HG02870 (cell line): ENCODE results near the gene C22orf23.
"Not testable (repeated sequence)": the region's sequence is repeated elsewhere in the genome, so short reads cannot be mapped to it uniquely, and the experiment has no call there.

Source experiments
- ATAC-seq: cut with Tn5 transposase; IDR thresholded peaks from one replicate; pipeline ENCODE4 v1.9.1; 2021; ENCODE audit warnings: mild to moderate bottlenecking, moderate library complexity; ENCODE audit not compliant: unreplicated experiment

Gene C22orf23

DNA sequence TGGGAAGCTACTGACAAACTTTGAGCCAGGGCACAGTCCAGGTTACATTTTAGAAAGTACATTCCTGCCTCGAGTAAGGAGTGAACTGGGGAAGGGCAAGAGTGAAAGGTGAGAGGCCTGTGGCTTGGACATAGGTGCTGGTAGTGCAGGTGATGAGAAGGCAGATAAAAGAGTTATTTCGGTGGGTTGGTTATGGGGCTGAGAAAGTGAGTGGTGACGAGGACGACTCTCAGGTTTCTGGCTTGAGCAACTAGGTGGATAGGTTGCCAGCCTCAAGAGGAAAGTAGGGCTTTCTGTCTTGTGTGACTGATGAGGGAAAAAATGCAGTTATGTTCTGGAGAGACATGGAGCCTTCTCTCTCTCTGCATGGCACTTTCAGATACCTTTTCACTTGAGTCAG is 3.8 kb upstream of the C22orf23 start:
- no peak for ATAC-seq

DNA sequence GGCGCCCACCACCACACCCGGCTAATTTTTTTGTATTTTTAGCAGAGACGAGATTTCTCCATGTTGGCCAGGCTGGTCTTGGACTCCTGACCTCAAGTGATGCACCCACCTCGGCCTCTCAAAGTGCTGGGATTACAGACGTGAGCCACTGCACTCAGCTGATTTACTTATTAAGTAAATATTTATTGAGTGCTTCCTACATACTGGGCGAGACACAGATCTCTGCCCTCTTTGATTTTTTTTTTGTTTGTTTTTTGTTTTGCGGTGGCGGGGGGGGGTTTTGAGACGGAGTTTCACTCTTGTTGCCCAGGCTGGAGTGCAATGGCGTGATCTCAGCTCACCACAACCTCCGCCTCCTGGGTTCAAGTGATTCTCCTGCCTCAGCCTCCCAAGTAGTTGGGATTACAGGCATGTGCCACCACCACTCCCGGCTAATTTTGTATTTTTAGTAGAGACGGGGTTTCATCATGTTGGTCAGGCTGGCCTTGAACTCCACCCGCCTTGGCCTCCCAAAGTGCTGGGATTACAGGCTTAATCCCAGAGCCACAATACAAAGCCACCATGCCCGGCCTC is 2.5 kb upstream of the C22orf23 start:
- not testable (repeated sequence) for ATAC-seq

DNA sequence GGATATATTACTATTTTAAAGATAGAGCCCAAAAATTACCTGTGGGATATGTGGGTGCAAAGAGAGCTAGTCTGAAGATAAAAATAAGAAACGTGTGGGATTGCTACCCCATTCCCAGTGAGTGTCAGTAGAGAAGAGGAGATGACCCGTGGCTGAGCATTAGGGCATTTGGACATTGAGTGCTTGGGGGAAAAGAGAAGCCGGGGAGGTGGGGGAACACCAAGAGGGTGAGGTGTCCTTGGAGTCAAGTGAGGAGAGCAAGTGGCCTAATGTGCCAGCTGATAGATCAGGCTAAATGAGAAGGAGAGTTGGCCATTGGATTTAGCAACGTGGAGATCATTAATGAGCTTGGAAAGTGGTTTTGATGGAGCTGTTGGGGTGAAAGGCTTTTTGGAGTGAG is 1.3 kb upstream of the C22orf23 start:
- ATAC-seq = no peak

DNA sequence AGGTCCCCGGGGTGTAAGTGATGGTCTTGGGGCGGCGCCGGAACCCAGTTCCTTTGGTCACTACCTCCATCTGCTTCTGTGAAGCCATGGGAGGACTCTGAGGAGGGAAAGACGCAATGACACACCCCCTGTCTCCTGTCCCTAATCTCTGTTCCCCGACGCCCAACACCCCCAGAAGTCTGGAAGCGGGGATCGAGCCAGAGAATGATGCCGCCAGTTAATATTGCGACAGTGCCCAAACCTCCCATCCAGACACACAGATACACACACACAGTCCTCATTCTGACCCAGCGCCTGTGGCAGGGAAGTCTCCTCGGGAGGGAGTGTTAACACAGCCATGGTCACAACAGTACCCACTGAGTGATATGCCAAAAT is 352 bp downstream of the C22orf23 start:
- peak; percentile 26 for ATAC-seq

DNA sequence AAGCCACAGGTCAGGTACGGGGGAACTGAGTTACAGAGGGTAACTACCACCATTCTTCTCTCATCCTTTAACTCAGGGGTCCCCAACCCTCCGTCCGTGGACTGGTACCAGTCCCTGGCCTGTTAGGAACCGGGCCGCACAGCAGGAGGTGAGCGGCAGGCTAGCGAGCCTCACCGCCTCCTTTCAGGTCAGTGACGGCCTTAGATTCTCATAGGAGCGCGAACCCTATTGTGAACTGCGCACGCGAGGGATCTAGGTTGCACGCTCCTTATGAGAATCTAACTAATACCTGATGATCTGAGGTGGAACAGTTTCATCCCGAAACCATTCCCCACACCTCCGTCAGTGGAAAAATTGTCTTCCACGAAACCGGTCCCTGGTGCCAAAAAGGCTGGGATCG is 772 bp downstream of the C22orf23 start:
- ATAC-seq = not testable (repeated sequence)

GRCh38 chr22:37951305-37951704 is 2.1 kb downstream of the C22orf23 start:
- no peak for ATAC-seq

GRCh38 chr22:37947142-37947795 is 6.1 kb downstream of the C22orf23 start:
- ATAC-seq = not testable (repeated sequence)

DNA sequence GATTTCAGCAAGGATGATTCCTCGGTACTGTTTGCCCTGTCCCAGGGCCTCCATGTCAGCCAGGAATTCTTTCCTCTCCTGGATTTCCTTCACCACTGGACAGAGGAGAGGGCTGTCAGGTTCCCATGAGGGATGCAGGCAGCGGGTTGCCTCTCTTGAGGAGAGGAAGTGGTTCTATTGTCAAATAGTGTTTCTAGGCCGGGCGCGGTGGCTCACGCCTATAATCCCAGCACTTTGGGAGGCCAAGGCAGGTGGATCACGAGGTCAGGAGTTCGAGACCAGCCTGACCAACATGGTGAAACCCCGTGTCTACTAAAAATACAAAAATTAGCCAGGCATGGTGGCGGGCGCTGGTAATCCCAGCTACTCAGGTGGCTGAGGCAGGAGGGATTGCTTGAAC is 9.0 kb downstream of the C22orf23 start:
- ATAC-seq = not testable (repeated sequence)

DNA sequence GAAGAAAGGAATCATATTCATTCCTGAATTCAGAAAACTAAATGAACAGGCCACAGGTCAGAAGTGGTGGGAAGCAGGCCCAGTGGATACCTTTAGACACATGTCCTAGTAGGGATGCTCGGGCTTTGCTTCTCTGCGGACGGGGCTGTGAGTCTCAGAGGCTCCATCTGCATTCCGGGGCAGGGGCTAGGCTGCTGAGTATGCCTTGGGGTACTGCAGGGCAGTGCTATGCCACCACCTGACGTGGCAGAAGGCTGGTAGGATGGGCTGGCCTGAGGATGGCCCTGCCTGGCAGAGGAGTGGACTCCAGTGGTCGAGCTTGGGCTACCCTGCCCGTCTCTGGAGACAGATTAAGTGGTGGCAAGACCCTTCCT is 9.6 kb downstream of the C22orf23 start:
- no peak for ATAC-seq

GRCh38 chr22:37943136-37943824 is 10.1 kb downstream of the C22orf23 start:
- ATAC-seq = no peak

DNA sequence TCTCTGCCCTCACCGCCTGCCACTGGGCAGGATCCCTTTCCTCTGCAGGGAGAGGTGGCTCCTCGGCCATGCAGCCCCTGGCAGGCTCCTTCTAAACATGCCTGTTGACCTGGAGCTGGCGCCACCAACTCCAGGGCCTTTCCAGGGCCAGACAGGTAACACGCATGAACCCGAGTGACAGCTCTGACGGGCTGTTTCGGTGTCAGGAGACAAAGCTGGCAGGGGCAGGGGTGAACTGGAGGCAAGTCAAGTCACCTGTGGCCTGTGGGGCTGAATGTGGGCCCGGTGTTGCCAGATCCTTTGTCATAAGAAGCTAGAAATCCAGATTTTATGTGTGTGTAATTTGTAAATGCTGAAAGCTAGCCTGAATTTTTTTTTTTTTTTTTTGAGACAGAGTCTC is 11.3 kb downstream of the C22orf23 start:
- ATAC-seq = no peak

DNA sequence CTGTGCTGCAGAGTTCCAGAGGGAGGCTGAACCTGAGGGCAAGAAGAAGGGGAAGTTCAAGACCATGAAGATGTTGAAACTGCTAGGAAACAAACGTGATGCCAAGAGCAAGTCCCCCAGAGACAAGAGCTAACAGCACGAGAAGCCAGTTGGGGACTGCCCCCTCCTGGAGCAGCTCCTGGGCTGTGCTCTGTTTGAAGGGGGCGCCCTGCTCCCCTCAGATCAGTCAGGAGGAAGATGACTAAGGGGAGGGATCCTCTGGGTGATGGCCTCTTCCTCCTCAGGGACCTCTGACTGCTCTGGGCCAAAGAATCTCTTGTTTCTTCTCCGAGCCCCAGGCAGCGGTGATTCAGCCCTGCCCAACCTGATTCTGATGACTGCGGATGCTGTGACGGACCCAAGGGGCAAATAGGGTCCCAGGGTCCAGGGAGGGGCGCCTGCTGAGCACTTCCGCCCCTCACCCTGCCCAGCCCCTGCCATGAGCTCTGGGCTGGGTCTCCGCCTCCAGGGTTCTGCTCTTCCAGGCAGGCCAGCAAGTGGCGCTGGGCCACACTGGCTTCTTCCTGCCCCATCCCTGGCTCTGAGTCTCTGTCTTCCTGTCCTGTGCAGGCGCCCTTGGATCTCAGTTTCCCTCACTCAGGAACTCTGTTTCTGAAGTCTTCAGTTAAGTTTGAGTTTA is 12.6 kb downstream of the C22orf23 start:
- ATAC-seq = no peak

DNA sequence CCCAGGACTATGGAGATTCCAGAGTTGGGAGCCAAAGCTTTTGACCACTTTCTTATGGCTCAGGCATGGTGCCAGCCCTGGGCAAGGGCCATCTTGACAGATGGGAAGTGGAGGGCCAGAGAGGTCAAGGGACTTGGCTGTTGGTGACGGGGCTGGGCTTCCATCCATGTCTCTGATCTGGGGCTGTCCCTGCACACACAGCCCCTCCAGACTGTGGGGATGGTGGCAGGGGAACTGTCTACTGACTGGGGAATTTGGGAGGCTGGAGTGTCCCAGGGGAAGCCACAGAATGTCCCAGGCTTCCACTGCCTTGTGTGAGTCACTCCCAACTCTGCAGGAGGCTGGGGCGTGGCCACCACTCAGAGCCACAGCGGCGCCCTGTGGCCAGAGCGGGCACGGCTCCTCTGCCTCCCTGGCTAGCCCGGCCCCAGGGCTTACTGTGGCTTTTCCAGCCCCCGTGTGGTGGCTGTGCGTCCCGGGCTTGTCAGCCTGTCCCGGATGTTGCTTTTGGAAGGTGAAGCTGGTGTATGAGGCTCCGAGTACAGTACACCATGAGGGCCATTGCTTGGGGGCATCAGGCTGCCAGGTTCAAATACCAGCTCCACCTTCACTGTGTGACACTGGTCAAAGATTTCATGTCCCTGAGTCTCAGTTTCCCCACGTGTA is 19.6 kb downstream of the C22orf23 start:
- peak; percentile 76 for ATAC-seq

- no peak for ATAC-seq
Measured at GRCh38 chr22:37932821-37933578, 20.4 kb downstream of the C22orf23 start.

DNA sequence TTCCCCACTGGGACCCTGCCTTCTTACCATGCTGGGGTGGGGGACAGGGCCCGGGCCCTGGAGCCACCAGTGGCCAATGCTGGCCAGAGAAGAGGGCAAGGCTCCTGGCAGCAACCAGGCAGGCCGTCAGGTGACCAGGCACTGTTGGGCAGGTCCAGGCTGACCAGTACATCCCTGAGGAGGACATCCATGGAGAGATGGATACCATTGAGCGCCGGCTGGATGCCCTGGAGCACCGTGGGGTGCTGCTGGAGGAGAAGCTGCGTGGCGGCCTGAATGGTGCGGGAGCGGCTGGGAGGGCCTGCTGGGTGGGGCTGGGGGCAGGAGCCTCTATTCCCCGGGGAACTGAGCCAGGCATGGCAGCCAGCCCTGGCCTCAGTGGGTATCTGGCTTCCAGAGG is 21.0 kb downstream of the C22orf23 start:
- no peak for ATAC-seq

- no peak for ATAC-seq
Measured at GRCh38 chr22:37931893-37932389, 21.5 kb downstream of the C22orf23 start.

GRCh38 chr22:37930952-37931440 is 22.4 kb downstream of the C22orf23 start:
- ATAC-seq = no peak

DNA sequence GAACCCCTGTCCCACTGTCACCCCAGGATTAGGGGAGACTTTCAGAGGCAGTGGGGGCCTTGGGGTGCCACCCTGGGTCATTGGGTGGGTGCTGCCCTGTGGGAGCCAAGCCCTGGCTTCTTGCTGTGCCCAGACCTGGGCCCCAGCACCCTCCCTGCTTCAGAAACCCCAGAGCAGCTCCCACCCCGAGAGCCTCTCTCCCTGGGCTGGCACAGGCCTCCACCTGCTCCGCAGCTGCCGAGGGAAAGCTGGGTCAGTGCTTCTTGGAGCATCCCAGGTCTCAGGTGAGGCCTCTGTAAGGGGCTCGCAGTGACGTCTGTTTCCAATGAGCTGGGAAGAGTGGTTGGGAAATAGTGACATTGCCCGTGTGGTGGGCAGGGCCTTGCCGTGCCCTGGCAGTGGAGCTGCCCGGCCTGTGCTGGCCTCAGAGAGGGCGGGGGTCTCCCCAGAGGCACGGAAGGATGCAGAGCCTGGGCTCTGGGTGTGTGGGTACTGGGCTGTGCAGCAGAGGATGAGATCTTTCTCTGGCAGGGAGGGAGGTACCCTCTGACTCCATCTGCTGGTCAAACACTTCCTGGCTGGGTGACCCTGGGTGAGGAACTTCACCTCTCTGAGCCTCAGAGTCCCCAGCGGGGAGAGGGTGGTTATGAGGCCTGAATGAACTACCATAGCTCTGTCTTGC is 23.0 kb downstream of the C22orf23 start:
- ATAC-seq = no peak

- no peak for ATAC-seq
Measured at GRCh38 chr22:37929390-37929789, 24.0 kb downstream of the C22orf23 start.

DNA sequence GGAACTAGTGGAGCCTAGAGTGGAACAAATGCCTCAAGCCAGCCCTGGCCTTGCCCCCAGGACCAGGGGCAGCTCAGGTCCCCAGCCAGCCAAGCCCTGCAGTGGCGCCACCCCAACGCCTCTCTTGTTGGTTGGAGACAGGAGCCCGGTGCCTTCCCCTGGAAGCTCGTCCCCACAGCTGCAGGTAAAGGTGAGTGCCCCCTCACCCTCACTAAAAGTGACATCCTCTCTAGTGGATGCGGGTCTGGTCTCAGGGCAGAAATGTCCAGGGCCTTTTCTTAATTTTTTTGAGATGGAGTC is 25.8 kb downstream of the C22orf23 start:
- no peak for ATAC-seq
